Measurements from ENCODE around the gene ZNF670. TPM values are rescaled to one million over a fixed set of nuclear protein-coding genes. Genes with fewer than 3 reads are reported as not detected.
"Not testable (repeated sequence)": the region's sequence is repeated elsewhere in the genome, so short reads cannot be mapped to it uniquely, and the experiment has no call there.

The ZNF670 gene
- total RNA-seq, 1 experiment from 2014 or later, result 2.5 TPM

DNA sequence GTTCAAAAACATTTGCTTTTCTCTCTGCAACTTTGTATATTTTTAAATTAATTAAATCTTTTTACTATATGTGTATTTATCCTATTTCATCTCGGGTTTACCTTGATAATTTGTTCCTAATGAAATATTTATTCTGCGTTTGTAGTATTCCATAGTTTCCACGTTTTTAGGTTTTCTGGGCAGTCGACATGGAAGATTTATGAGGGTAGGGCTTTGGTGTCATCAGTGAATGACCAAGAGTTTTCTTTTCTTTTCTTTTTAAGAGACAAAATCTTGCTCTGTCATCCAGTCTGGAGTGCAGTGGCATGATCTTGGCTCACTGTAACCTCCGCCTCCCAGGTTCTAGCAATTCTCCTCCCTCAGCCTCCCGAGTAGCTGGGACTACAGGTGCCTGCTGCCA is 42.8 kb upstream of the ZNF670 start:
- Histone ChIP-seq H3K9me2 (ENCODE audit: insufficient read depth) (no peaks in the 10 kb centered on the region), H3K27me3 (ENCODE audit: insufficient read depth, low read depth) (no peaks in the 10 kb centered on the region), H3K9me3 (ENCODE audit: insufficient read depth, low read depth) (no peaks in the 10 kb centered on the region), H3K4me2 (no peak overlapping the region), H2AFZ (no peak overlapping the region), H4K20me1 (ENCODE audit: insufficient read depth) (no peaks in the 10 kb centered on the region), H3K4me1 (replicated peaks; ENCODE audit: insufficient read depth) (no peaks in the 10 kb centered on the region), H3K27ac (no peak overlapping the region), H3K36me3 (ENCODE audit: low read depth) (no peaks in the 10 kb centered on the region), H3K4me3 (no peak overlapping the region), H3K79me2 (ENCODE audit: low read depth) (no peaks in the 10 kb centered on the region), H3F3A (ENCODE audit: insufficient read depth, low read depth) (no peaks in the 10 kb centered on the region)
- ChIA-PET CTCF (no interaction called here), POLR2A (ENCODE audit: unreplicated experiment) (no interaction called here)
- BruUV-seq (replicated peaks), result no TSS peak
- intact Hi-C loops (cut with micrococcal nuclease; ENCODE audit: unreplicated experiment), result no loop called here
- DNase-seq, result no peak
- TF ChIP-seq, protein P1, sequence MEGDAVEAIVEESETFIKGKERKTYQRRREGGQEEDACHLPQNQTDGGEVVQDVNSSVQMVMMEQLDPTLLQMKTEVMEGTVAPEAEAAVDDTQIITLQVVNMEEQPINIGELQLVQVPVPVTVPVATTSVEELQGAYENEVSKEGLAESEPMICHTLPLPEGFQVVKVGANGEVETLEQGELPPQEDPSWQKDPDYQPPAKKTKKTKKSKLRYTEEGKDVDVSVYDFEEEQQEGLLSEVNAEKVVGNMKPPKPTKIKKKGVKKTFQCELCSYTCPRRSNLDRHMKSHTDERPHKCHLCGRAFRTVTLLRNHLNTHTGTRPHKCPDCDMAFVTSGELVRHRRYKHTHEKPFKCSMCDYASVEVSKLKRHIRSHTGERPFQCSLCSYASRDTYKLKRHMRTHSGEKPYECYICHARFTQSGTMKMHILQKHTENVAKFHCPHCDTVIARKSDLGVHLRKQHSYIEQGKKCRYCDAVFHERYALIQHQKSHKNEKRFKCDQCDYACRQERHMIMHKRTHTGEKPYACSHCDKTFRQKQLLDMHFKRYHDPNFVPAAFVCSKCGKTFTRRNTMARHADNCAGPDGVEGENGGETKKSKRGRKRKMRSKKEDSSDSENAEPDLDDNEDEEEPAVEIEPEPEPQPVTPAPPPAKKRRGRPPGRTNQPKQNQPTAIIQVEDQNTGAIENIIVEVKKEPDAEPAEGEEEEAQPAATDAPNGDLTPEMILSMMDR (conservative IDR thresholded peaks at IDR 0.05), result no peak
- no peak for TF ChIP-seq EZH2 (IDR thresholded peaks at IDR 0.05; ENCODE audit: low read depth)

DNA sequence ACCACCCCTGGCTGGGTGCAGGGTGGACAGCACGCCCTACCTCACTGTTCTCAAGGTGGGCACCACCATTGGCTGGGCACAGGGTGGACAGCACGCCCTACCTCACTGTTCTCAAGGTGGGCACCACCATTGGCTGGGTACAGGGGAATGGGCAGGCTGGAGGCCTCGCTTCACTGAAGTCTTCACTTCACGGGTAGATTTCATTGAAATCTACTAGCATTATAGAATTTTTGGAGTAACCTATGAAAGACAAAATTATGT is 41.7 kb upstream of the ZNF670 start:
- H3K4me1 ChIP-seq (replicated peaks; ENCODE audit: insufficient read depth); DNase-seq; H4K20me1 ChIP-seq (ENCODE audit: insufficient read depth); POLR2A ChIA-PET (ENCODE audit: unreplicated experiment); H3K27ac ChIP-seq; CTCF ChIA-PET; H3F3A ChIP-seq (ENCODE audit: insufficient read depth, low read depth); H3K9me2 ChIP-seq (ENCODE audit: insufficient read depth); H3K4me3 ChIP-seq; H3K79me2 ChIP-seq (ENCODE audit: low read depth); H3K4me2 ChIP-seq; intact Hi-C loops (cut with micrococcal nuclease; ENCODE audit: unreplicated experiment); BruUV-seq (replicated peaks); H3K27me3 ChIP-seq (ENCODE audit: insufficient read depth, low read depth); H2AFZ ChIP-seq; H3K9me3 ChIP-seq (ENCODE audit: insufficient read depth, low read depth); H3K36me3 ChIP-seq (ENCODE audit: low read depth): not testable (repeated sequence)

DNA sequence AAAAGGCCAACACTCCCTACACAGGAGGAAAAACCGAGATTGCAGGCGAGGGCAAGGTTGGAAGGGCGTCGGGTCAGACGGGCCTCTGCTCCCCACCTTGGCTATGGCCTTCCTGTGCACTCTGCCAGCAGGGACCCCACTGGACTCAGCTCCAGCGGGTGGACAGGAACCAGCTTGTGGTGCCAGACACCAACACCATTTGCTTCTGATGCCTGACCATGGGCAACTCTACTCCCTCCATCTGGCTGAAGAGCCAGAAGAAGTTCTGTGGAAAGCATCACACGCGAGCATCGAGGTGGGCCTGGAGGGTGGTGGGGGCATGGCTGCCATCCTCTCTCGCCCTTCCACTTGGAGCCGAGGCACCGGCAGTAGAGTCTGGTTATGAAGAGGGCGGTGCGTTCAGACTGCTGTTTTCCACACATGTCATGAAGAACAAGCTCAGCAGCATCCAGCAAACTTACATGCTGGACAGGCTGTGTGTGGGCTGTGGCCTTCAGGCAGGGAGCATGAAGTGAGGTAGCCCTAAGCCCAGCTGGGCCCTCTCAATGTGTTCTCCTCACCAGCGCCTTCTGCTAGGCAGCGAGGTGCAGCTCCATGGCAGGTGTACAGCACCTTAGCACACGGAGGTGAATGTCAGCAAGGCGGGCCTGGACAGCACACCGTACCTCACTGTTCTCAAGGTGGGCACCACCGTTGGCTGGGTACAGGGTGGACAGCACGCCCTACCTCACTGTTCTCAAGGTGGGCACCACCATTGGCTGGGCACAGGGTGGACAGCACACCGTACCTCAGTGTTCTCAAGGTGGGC is 41.2 kb upstream of the ZNF670 start:
- Histone ChIP-seq H3K4me1 (replicated peaks; ENCODE audit: insufficient read depth) (no peaks in the 10 kb centered on the region), H3K27ac (no peak overlapping the region), H3K27me3 (ENCODE audit: insufficient read depth, low read depth) (no peaks in the 10 kb centered on the region), H3F3A (ENCODE audit: insufficient read depth, low read depth) (no peaks in the 10 kb centered on the region), H3K79me2 (ENCODE audit: low read depth) (no peaks in the 10 kb centered on the region), H2AFZ (no peak overlapping the region), H3K9me2 (ENCODE audit: insufficient read depth) (no peaks in the 10 kb centered on the region), H3K9me3 (ENCODE audit: insufficient read depth, low read depth) (no peaks in the 10 kb centered on the region), H3K4me3 (no peak overlapping the region), H4K20me1 (ENCODE audit: insufficient read depth) (no peaks in the 10 kb centered on the region), H3K36me3 (ENCODE audit: low read depth) (no peaks in the 10 kb centered on the region), H3K4me2 (no peak overlapping the region)
- intact Hi-C loops (cut with micrococcal nuclease; ENCODE audit: unreplicated experiment), result no loop called here
- TF ChIP-seq, protein P1 (conservative IDR thresholded peaks at IDR 0.05), result no peak
- no peak for TF ChIP-seq EZH2 (IDR thresholded peaks at IDR 0.05; ENCODE audit: low read depth)
- BruUV-seq (replicated peaks), result no TSS peak
- ChIA-PET POLR2A (ENCODE audit: unreplicated experiment) (no interaction called here), CTCF (no interaction called here)
- no peak for DNase-seq

DNA sequence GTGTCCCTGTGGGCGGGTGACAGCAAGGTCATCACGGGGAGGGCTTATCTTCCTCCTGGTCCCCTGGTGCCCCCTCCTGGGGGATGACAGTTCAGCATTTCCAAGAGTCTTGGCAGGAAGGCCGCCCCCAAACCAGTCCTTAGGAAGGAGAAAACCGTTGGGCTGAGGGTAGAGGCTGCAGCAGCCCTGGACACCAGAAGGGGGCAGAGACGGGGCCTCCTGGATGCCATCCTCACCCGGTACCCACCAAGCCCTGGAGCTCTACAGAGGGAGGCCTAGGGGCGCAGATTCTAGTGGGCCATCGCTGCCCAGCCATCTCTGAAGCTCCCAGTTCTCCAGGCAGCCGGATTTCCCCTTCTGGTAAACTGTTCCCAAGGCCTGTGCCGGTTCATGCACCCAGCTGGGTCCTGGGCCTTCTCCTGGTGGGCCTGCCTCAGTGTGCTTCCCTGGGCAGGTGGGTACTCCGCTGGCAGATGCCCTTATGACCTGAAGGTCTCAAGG is 40.4 kb upstream of the ZNF670 start:
- no peak overlapping the region for H3K4me3 ChIP-seq
- no peaks in the 10 kb centered on the region for H3K36me3 ChIP-seq (ENCODE audit: low read depth)
- H3K27ac ChIP-seq, result no peak overlapping the region
- no peaks in the 10 kb centered on the region for H3K9me3 ChIP-seq (ENCODE audit: insufficient read depth, low read depth)
- CTCF ChIA-PET, result no interaction called here
- DNase-seq, result peak in 1 of 2 experiments; percentile 21
- H3K9me2 ChIP-seq (ENCODE audit: insufficient read depth), result no peaks in the 10 kb centered on the region
- POLR2A ChIA-PET (ENCODE audit: unreplicated experiment), result no interaction called here
- no peaks in the 10 kb centered on the region for H3K79me2 ChIP-seq (ENCODE audit: low read depth)
- no peaks in the 10 kb centered on the region for H3F3A ChIP-seq (ENCODE audit: insufficient read depth, low read depth)
- BruUV-seq (replicated peaks), result no TSS peak
- no peaks in the 10 kb centered on the region for H4K20me1 ChIP-seq (ENCODE audit: insufficient read depth)
- no peaks in the 10 kb centered on the region for H3K27me3 ChIP-seq (ENCODE audit: insufficient read depth, low read depth)
- intact Hi-C loops (cut with micrococcal nuclease; ENCODE audit: unreplicated experiment), result no loop called here
- no peak overlapping the region for H3K4me2 ChIP-seq
- H3K4me1 ChIP-seq (replicated peaks; ENCODE audit: insufficient read depth), result no peaks in the 10 kb centered on the region
- no peak for TF ChIP-seq EZH2 (IDR thresholded peaks at IDR 0.05; ENCODE audit: low read depth)
- TF ChIP-seq, protein P1 (conservative IDR thresholded peaks at IDR 0.05), result no peak
- no peak overlapping the region for H2AFZ ChIP-seq
